ENCODE results near the gene CDC37L1. TPM values are rescaled to one million over a fixed set of nuclear protein-coding genes. Genes with fewer than 3 reads are reported as not detected.
A peak's percentile ranks its signal among the peaks of the same experiment; 100 is the strongest.
"Not testable (repeated sequence)": the region's sequence is repeated elsewhere in the genome, so short reads cannot be mapped to it uniquely, and the experiment has no call there.

Gene CDC37L1
- total RNA-seq, 4 donors from 2014 or later: 21.1 to 50.5 (median 34.0) TPM

GRCh38 chr9:4746278-4747030 lies 67.1 kb downstream of the CDC37L1 start:
- H3K4me1 ChIP-seq: no peaks in the 10 kb centered on the region
- H3K4me3 ChIP-seq: no peak overlapping the region
- H3K9me3 ChIP-seq: no peaks in the 10 kb centered on the region
- no peak overlapping the region for H3K27ac ChIP-seq
- H3K36me3 ChIP-seq: no peaks in the 10 kb centered on the region
- TF ChIP-seq POLR2A (IDR thresholded peaks at IDR 0.05): no peak
- TF ChIP-seq CTCF (IDR thresholded peaks at IDR 0.05): no peak
- no peaks in the 10 kb centered on the region for H3K27me3 ChIP-seq
- DNase-seq: no peak
- intact Hi-C loops (cut with DNase I; ENCODE audit: low total_unique reads): loop anchor here (10.0 kb wide), 1 partner anchor 72 kb away; the partner anchor contains the start of gene CDC37L1

GRCh38 chr9:4748612-4749011 lies 69.2 kb downstream of the CDC37L1 start:
- no peaks in the 10 kb centered on the region for H3K9me3 ChIP-seq
- H3K27me3 ChIP-seq: no peaks in the 10 kb centered on the region
- H3K4me1 ChIP-seq: no peaks in the 10 kb centered on the region
- H3K36me3 ChIP-seq: no peaks in the 10 kb centered on the region
- no peak overlapping the region for H3K27ac ChIP-seq
- no peak overlapping the region for H3K4me3 ChIP-seq
- TF ChIP-seq CTCF (IDR thresholded peaks at IDR 0.05): no peak
- no peak for DNase-seq
- intact Hi-C loops (cut with DNase I; ENCODE audit: low total_unique reads): loop anchor here (10.0 kb wide), 1 partner anchor 74 kb away; the partner anchor contains the start of gene CDC37L1

GRCh38 chr9:4750023-4750673 lies 70.8 kb downstream of the CDC37L1 start:
- intact Hi-C loops (cut with DNase I; ENCODE audit: low total_unique reads): no loop called here
- no peaks in the 10 kb centered on the region for H3K9me3 ChIP-seq

GRCh38 chr9:4754530-4754929 lies 75.2 kb downstream of the CDC37L1 start:
- H3K4me3 ChIP-seq; intact Hi-C loops (cut with DNase I; ENCODE audit: low total_unique reads); DNase-seq; H3K9me3 ChIP-seq; H3K4me1 ChIP-seq; H3K36me3 ChIP-seq; H3K27ac ChIP-seq; H3K27me3 ChIP-seq: not testable (repeated sequence)

More at GRCh38 chr9:4750023-4750673, 70.8 kb downstream of the CDC37L1 start:
- no peak for DNase-seq
- no peaks in the 10 kb centered on the region for H3K36me3 ChIP-seq
- no peaks in the 10 kb centered on the region for H3K27me3 ChIP-seq
- H3K27ac ChIP-seq: no peak overlapping the region
- no peaks in the 10 kb centered on the region for H3K4me1 ChIP-seq
- TF ChIP-seq POLR2A (IDR thresholded peaks at IDR 0.05) (no peak), CTCF (IDR thresholded peaks at IDR 0.05) (peak; percentile 29 to 55 (median 51))
- H3K4me3 ChIP-seq: no peak overlapping the region

- Histone ChIP-seq H3K27ac (no peak overlapping the region), H3K27me3 (no peaks in the 10 kb centered on the region), H3K36me3 (no peaks in the 10 kb centered on the region), H3K4me1 (no peaks in the 10 kb centered on the region), H3K4me3 (no peak overlapping the region), H3K9me3 (no peaks in the 10 kb centered on the region)
- intact Hi-C loops (cut with DNase I; ENCODE audit: low total_unique reads): no loop called here
- no peak for TF ChIP-seq CTCF (IDR thresholded peaks at IDR 0.05)
- TF ChIP-seq POLR2A (IDR thresholded peaks at IDR 0.05): no peak
- DNase-seq: no peak
Observed at GRCh38 chr9:4755026-4755609, 75.7 kb downstream of the CDC37L1 start.
